Kidney (tissue), 14 donors: ENCODE measurements around the gene TCP10L. TPM values are rescaled to one million over a fixed set of nuclear protein-coding genes. Genes with fewer than 3 reads are reported as not detected.

Experiments used
- DNase-seq, 5 donors: peaks; one replicate each; pipeline ENCODE4 v3.0.0-alpha.2; 2013 to 2020
- FAIRE-seq: peaks from 2 replicates; lab custom pipeline; 2012; peaks lifted over from hg19 to GRCh38; lab: Jason Lieb, UNC
- H3K27ac ChIP-seq, 2 donors: one replicate each; pipeline ENCODE4 v1.7.0; 2013; ENCODE audit warnings: low read depth in 2 of 2, low read length in 2 of 2, inconsistent platforms in 1 of 2
- H3K27me3 ChIP-seq: one replicate; pipeline ENCODE4 v1.7.1; 2013; ENCODE audit warnings: low read length, inconsistent platforms; ENCODE audit not compliant: control insufficient read depth, insufficient read depth
- H3K36me3 ChIP-seq, 3 donors: one replicate each; pipeline versions ENCODE4 v1.7.0 to v1.7.1; 2013; ENCODE audit warnings: low read length in 3 of 3, control low read depth in 1 of 3, inconsistent platforms in 1 of 3; ENCODE audit not compliant: insufficient read depth in 3 of 3, control insufficient read depth in 2 of 3
- H3K4me1 ChIP-seq, 3 donors: one replicate each; pipeline versions ENCODE4 v1.7.0 to v1.7.1; 2013; ENCODE audit warnings: low read length in 3 of 3, inconsistent platforms in 1 of 3, low read depth in 1 of 3; ENCODE audit not compliant: control insufficient read depth in 2 of 3, insufficient read depth in 2 of 3
- H3K4me3 ChIP-seq, 3 donors: one replicate each; pipeline versions ENCODE4 v1.7.0 to v1.8.1; 2013; ENCODE audit warnings: low read length in 3 of 3, control low read depth in 1 of 3, inconsistent platforms in 1 of 3
- H3K9ac ChIP-seq, 3 donors: one replicate each; pipeline versions ENCODE4 v1.7.0 to v1.7.1; 2013; ENCODE audit warnings: low read length in 3 of 3, control low read depth in 1 of 3, inconsistent platforms in 1 of 3
- H3K9me3 ChIP-seq, 3 donors: one replicate each; pipeline versions ENCODE4 v1.7.0 to v1.7.1; 2013; ENCODE audit warnings: low read length in 3 of 3, control low read depth in 1 of 3, inconsistent platforms in 1 of 3; ENCODE audit not compliant: control insufficient read depth in 2 of 3, insufficient read depth in 1 of 3
- CTCF ChIP-seq: IDR thresholded peaks from 3 replicates; pipeline ENCODE4 v1.5.1; 2012; ENCODE audit warnings: mild to moderate bottlenecking, moderate library complexity, borderline replicate concordance; ENCODE audit not compliant: insufficient read depth; ENCODE audit errors: extremely low read depth
- intact Hi-C: fragments of 100-400 bp; cut with DNase I; formaldehyde crosslinking; loops from one replicate; pipeline ENCODE4 v1.11.1; 2022
- polyA plus RNA-seq: library from polyadenylated mRNA; stranded (reverse); fragments of 350-450 nt; fragmentation: Illumina TruSeq; extraction: RNeasy Lipid Tissue Mini Kit (QIAGEN cat#74804); gene quantifications from one replicate; pipeline ENCODE4 v1.2.3, GENCODE V29; 2014; ENCODE audit warnings: low read depth, low replicate concordance; ENCODE audit not compliant: insufficient read depth
- total RNA-seq: library from RNA; stranded (reverse); fragmentation: NEBNext Ultra II Directional; extraction: Animal tissue kit (Norgen Biotek cat#: 25700); gene quantifications from one replicate; pipeline ENCODE4 v1.2.1, GENCODE V29; 2021
- donor health status: control.
- donor health status: control.
- donor health status: control.
- donor health status: control.
- donor health status: control.
- donor health status: DM: yes; HTN: yes; CAD: no.
- donor health status: Normal renal cell carcinoma (clear cell type).

Gene TCP10L
- total and polyA plus RNA-seq, 2 donors from 2014 or later: 2.2 to 5.2 TPM

- Histone ChIP-seq H3K27me3 (no peaks in the 10 kb centered on the region), H3K9ac (no peak overlapping the region), H3K27ac (no peak overlapping the region), H3K9me3 (no peaks in the 10 kb centered on the region), H3K4me1 (no peaks in the 10 kb centered on the region), H3K4me3 (no peak overlapping the region), H3K36me3 (peaks cover 0 to 2% (median 0%) of the 10 kb centered on the region in 3 donors)
- DNase-seq (no peak), FAIRE-seq (no peak)
- intact Hi-C loops: no loop called here
- TF ChIP-seq CTCF: no peak
Observed at GRCh38 chr21:32578107-32578691, 7.1 kb downstream of the TCP10L start.

GRCh38 chr21:32576011-32576410 is 9.3 kb downstream of the TCP10L start:
- Histone ChIP-seq H3K9me3 (no peaks in the 10 kb centered on the region), H3K36me3 (peaks cover 0 to 2% (median 0%) of the 10 kb centered on the region in 3 donors), H3K4me3 (no peak overlapping the region), H3K27me3 (no peaks in the 10 kb centered on the region), H3K27ac (no peak overlapping the region), H3K4me1 (peaks cover 0 to 2% (median 0%) of the 10 kb centered on the region in 3 donors), H3K9ac (no peak overlapping the region)
- DNase-seq (no peak), FAIRE-seq (no peak)
- intact Hi-C loops: no loop called here
- TF ChIP-seq CTCF: no peak

DNA sequence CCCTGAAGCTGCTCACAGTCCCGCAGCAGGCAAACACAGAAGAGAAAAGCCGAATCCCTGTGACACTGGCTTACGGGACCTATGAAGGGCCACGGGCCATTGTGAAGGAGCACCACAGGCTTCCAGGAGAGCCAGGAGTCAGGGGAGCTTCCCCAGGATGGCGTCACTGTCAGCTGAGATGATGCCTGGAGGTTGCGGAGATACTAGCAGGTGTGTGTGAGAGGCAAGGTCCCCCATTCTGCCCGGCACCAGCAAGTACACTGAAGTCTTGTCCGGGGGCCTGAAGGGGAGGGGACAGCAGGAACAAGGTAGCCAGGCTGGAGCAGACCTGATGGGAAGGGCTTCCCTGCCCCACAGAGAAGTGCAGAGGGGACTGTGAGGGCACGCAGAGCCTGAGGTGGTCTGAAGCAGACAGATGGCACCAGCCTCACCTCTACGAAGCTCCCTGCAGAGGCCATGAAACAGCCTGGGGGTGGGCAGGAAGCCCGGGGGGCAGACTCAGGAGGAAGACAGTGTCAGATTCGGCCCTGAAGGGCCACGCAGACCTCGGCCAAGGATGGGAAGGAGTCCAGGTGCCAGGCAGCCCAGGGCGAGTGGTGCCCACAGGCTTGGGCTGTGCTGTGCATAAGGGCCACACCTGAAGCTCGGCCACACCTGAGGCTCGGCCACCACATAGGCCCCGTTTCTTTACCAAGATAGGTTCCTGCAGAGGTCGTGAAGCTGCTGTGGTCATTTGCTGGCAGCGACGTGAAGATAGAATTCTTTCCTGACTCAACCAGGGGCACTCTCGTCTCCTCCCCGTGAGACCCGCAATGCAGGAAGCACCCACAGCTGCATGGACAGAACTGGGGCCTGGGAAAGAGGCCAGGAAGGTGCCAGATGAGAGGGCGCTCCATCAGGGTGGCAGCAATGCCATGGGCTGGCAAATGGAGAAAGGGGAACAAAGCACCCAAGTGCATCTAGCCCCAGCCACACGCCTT is 10.1 kb downstream of the TCP10L start:
- intact Hi-C loops: no loop called here
- Histone ChIP-seq H3K27ac (no peak overlapping the region), H3K9me3 (no peaks in the 10 kb centered on the region), H3K36me3 (peaks cover 0 to 2% (median 0%) of the 10 kb centered on the region in 3 donors), H3K4me1 (peaks cover 0 to 2% (median 0%) of the 10 kb centered on the region in 3 donors), H3K4me3 (no peak overlapping the region), H3K9ac (no peak overlapping the region), H3K27me3 (no peaks in the 10 kb centered on the region)
- DNase-seq: no peak
- TF ChIP-seq CTCF: no peak
- FAIRE-seq: no peak
